D721Med (cell line): Measurements from ENCODE around the gene PPEF2.

ENCODE experiments used
- DNase-seq: peaks from one replicate; pipeline ENCODE4 v3.0.0; 2011; ENCODE audit warnings: low spot score; ENCODE audit not compliant: insufficient read length
- FAIRE-seq: peaks from 2 replicates; lab custom pipeline; 2011; peaks lifted over from hg19 to GRCh38; lab: Jason Lieb, UNC
- TF ChIP-seq, protein P1 (sequence below): IDR thresholded peaks from 2 replicates; pipeline ENCODE4 v1.5.1; 2012; ENCODE audit warnings: mild to moderate bottlenecking, control low read depth; ENCODE audit not compliant: insufficient read depth; ENCODE audit errors: missing control alignments

The PPEF2 gene, protein sequence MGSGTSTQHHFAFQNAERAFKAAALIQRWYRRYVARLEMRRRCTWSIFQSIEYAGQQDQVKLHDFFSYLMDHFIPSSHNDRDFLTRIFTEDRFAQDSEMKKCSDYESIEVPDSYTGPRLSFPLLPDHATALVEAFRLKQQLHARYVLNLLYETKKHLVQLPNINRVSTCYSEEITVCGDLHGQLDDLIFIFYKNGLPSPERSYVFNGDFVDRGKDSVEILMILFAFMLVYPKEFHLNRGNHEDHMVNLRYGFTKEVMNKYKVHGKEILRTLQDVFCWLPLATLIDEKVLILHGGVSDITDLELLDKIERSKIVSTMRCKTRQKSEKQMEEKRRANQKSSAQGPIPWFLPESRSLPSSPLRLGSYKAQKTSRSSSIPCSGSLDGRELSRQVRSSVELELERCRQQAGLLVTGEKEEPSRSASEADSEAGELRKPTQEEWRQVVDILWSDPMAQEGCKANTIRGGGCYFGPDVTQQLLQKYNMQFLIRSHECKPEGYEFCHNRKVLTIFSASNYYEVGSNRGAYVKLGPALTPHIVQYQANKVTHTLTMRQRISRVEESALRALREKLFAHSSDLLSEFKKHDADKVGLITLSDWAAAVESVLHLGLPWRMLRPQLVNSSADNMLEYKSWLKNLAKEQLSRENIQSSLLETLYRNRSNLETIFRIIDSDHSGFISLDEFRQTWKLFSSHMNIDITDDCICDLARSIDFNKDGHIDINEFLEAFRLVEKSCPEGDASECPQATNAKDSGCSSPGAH

DNA sequence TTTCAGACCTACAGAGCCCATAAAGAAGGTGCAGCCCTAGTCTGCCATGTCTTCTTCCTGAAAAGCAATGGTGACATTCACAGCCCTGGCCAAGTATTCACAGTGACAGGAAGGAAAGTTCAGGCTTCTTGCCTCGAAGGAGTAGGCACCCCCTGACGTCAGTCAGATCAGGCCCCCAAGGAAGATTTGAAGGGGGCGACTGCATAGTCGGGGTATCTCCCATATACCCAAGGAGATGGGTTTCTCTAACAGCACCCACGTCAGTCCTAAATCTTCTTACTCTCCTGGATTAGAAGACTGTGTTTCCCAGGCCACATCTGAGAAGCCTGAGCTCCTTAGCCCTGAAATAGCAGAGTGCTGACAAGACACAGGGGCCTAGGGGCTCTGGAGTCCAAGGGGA is at the start of gene PPEF2:
Gene PPEF2 (minus strand): TSS at position 101 of the 400 bp plus-strand sequence. CDS start 6,127 bp downstream, outside the sequence.
- no peak for FAIRE-seq
- TF ChIP-seq, protein P1, sequence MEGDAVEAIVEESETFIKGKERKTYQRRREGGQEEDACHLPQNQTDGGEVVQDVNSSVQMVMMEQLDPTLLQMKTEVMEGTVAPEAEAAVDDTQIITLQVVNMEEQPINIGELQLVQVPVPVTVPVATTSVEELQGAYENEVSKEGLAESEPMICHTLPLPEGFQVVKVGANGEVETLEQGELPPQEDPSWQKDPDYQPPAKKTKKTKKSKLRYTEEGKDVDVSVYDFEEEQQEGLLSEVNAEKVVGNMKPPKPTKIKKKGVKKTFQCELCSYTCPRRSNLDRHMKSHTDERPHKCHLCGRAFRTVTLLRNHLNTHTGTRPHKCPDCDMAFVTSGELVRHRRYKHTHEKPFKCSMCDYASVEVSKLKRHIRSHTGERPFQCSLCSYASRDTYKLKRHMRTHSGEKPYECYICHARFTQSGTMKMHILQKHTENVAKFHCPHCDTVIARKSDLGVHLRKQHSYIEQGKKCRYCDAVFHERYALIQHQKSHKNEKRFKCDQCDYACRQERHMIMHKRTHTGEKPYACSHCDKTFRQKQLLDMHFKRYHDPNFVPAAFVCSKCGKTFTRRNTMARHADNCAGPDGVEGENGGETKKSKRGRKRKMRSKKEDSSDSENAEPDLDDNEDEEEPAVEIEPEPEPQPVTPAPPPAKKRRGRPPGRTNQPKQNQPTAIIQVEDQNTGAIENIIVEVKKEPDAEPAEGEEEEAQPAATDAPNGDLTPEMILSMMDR, result no peak

DNA sequence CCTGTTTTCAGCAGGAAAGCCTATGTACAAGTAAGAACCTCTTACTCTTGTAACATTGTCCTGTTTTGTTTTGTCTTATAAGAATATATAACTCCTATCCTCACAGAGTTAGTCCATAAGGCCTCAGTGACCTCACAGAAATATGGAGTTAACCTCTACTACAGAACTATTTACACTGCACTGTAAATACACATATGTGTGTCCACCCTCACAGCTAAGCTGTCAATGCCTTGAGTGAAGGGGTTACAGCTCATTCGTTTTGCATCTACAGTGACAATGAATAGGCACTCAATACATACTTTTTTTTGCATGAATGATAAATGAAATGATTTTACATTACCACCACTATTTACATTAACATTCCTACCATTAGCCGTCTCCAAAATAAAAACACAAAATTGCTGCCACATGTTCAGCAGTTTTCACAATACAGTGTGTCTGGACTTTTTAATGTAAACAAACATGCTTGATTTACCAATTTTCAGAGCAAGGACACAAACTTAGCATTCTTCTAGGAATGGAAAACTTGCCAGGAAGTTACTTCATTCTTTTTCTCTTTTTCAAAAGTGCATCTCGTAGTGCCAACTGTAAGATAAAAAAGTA is 48.1 kb upstream of the PPEF2 start:
- DNase-seq (no peak), FAIRE-seq (no peak)
- TF ChIP-seq, protein P1, result no peak

More for the DNA sequence above, at the start of gene PPEF2:
- no peak for DNase-seq

DNA sequence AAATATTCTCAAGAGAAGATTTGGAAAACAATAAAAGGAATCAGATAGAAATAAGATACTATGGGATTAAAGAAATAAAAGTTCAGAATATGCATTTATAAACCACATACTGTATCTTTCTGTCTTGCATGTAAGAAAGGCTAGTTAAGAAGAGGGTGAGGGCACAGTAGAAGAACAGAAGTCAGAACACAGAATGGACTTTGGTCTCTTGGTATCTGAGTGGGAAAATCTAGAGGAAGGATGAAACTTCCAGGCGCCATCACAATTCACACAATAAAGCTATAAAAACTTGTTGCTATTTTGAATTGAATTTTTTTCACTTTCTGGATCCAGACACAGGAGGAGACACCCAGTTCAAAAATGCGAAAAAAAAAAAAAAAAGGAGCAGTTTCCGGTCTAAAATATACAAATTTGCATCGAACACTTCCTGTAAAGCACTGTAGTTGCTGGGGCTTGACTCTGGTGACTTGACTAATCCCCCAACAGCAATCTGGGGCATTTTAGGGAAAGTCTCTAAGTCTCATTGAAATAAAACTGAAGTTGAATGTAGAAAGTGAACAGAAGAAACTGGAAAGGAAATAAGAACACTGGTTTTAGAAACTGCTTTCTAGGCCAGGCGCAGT is 46.7 kb upstream of the PPEF2 start:
- no peak for DNase-seq
- FAIRE-seq, result no peak
- TF ChIP-seq, protein P1, result no peak

DNA sequence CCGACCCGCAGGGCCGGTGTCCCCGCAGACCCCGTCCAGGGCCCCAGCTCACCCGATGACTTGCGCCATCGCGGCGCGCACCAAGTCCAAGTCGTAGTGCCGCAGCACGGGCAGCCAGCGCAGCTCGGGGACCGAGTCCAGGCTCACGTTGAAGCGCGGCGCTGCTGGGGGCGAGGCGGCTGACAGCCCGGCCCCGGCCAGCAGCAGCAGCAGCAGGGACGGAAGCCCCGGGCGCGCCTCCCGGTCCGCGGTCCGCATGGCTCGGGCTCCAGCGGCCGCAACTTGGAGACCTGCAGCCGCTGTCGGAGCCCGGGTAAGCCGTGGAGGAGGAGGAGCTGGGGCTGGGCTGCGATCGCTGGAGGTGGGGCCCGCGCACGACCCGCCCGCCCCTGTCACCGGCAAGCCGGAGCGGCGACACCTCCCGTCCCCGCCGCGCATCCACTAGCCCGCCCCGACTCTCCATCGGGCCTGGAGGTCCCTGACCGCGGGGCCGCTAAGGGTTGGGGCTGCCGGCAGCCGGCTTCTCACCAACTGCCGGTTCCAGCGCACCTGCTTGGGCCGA is 38.5 kb upstream of the PPEF2 start, which contains the start of gene NAAA:
Gene NAAA (minus strand): TSS at position 322 of the 562 bp plus-strand sequence. CDS start 64 bp downstream, at position 258.
- TF ChIP-seq, protein P1, result no peak
- FAIRE-seq, result no peak
- DNase-seq, result peak; percentile 44

DNA sequence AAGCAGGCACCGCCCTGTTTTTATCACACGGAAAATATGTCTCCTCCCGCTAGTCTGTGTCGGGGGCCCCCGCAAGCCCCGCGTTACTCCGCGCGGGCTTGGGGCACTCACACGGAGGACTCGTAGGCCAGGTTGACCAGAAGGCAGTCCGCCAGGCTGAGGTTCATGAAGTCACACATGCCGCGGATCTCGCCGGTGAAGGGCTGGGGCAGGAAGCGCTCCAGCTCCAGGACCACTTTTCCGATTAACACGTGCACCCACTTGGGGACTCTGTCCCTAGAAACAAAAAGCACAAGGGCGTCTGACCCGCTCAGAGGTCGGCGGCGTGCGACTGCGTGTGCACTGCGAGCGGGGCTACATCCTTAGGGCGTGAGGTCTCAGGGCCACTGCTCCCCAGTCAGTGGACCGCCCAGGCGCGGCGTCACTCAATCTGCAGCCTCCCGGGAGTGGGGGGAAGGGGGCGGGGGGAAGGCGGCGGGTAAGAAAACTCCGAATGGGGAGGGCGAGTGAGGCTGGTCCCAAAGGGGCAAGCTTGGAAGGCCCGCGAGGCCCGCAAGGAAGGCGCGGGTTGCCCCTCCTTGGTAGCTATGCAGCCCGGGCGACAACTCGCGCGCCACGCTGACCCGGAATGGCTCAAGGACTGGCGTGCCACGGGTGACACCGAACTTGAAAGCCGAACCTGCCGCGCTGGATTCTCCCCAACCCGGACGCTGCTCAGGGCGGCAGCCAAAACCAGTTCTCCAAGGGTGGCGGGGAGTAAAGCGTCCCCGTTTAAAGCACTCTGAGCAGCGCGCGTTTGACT is 37.8 kb upstream of the PPEF2 start:
- DNase-seq (peak; percentile 74), FAIRE-seq (no peak)
- TF ChIP-seq, protein P1, result no peak

DNA sequence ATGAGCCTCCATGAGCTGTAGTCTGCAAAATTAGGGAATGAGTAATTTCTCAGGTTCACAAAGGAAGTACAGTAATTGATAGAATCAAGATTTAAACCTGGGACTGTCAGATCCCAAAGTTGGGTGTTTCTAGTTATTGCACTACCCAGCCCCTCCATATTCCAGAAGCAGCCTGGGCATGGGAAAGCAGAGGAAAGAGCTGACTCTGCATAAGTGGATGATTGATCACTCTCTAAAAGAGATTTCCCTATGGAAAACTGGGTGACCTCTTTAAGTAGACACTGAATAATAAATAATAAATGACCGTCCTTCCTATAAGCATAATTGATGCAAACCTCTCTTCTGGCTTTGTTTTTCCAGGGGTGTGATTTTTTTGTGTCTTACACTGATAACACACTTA is 33.4 kb upstream of the PPEF2 start:
- DNase-seq, result no peak
- no peak for FAIRE-seq
- TF ChIP-seq, protein P1, result no peak
